ENCODE data around the gene NDFIP1.

NDFIP1 gene

DNA sequence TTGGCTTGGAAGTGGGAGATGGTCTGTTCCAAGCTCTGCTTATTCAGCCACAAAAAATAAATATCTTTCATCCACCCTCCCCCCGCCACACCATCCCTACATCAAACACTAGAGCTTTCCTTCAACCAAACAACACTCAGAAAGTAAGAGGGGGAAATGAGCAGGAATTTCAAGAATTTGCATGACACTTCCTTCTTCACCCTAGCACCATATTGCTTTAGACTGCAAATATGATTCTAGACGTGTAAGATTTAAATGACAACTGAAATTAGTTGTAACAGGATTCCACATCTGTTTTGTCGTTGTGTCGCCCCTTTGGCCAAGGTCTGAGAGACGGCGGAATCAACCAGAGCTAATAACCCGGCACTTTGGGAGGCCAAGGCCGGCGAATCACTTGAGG lies 88.5 kb downstream of the NDFIP1 start:
- H3K27me3 ChIP-seq (replicated peaks; ENCODE audit: control insufficient read depth, insufficient read depth, low read length), result no peaks in the 10 kb centered on the region
- H3K4me3 ChIP-seq (ENCODE audit: low read length), result no peak overlapping the region
- H3K9ac ChIP-seq (ENCODE audit: low read length), result no peak overlapping the region
- no peak for DNase-seq (ENCODE audit: low read depth)
- peaks cover 6% of the 10 kb centered on the region for H3K4me1 ChIP-seq (ENCODE audit: control insufficient read depth, insufficient read depth, low read length)
- H3K36me3 ChIP-seq (ENCODE audit: control insufficient read depth, insufficient read depth, low read length, severe bottlenecking), result no peaks in the 10 kb centered on the region
- no peaks in the 10 kb centered on the region for H3K9me3 ChIP-seq (ENCODE audit: control insufficient read depth, low read length)

DNA sequence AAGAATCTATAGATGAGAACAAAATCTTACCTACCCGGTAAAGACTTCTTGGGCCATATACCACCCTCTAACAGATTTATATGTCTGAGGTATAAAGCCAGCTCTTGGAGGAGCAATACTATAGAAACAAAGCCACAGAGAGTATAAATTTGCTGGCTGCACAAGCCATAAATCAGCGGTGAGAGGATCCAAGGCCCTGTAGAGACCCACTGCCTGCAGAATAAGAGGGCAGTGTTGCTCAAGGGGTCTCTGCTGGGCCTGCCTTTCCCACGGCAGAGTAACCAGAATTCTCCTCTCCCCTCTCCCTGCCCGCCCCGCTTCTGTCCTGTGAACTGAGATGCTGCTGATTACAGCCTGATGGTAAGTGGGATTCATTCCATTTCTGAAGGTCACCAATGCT lies 89.2 kb downstream of the NDFIP1 start:
- Histone ChIP-seq H3K4me1 (ENCODE audit: control insufficient read depth, insufficient read depth, low read length) (peaks cover 5% of the 10 kb centered on the region), H3K27me3 (replicated peaks; ENCODE audit: control insufficient read depth, insufficient read depth, low read length) (no peaks in the 10 kb centered on the region), H3K9ac (ENCODE audit: low read length) (no peak overlapping the region), H3K9me3 (ENCODE audit: control insufficient read depth, low read length) (no peaks in the 10 kb centered on the region), H3K4me3 (ENCODE audit: low read length) (no peak overlapping the region), H3K36me3 (ENCODE audit: control insufficient read depth, insufficient read depth, low read length, severe bottlenecking) (no peaks in the 10 kb centered on the region)
- DNase-seq (ENCODE audit: low read depth), result no peak

DNA sequence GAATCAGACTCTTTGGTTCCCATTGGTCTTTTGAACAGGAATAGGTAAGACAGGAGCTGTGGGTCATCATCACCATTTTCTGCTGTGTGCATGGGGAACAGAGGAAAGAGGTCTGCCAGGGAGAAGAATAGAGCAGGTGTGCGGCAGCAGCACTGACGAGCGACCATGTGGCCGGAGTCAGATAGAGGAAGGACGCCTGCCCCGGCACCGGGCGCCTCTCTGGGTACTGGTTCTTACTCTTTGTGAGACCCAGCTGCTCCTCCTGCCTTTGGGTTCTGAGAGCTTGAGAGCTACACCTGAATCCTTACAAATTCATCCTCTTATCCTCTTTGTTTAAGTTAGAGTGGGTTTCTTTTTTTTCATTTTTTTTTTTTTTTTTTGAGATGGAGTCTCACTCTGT lies 90.8 kb downstream of the NDFIP1 start:
- no peak overlapping the region for H3K9ac ChIP-seq (ENCODE audit: low read length)
- no peaks in the 10 kb centered on the region for H3K4me1 ChIP-seq (ENCODE audit: control insufficient read depth, insufficient read depth, low read length)
- no peaks in the 10 kb centered on the region for H3K9me3 ChIP-seq (ENCODE audit: control insufficient read depth, low read length)
- H3K27me3 ChIP-seq (replicated peaks; ENCODE audit: control insufficient read depth, insufficient read depth, low read length), result peaks cover 10% of the 10 kb centered on the region
- no peak overlapping the region for H3K4me3 ChIP-seq (ENCODE audit: low read length)
- H3K36me3 ChIP-seq (ENCODE audit: control insufficient read depth, insufficient read depth, low read length, severe bottlenecking), result no peaks in the 10 kb centered on the region
- DNase-seq (ENCODE audit: low read depth), result no peak

DNA sequence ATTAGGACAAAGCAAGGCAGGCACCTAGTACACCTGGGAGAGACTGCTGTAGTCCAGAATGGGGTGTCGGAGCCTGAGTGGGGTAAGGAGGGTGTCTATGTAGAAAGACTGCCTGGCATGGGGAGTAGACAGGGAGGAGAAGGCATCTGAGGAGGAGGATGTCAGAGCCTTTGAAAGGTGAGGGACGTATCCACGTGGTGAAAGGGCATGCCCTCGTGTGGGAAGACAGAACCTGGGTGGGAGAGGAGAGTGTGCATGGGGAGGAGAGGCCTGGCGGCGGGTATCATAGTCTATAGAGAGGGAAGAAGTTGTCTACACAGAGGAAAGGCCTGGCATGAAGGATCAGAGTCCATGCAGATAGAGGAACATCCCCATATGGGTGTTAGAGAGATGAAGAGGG lies 91.8 kb downstream of the NDFIP1 start:
- peaks cover 15% of the 10 kb centered on the region for H3K27me3 ChIP-seq (replicated peaks; ENCODE audit: control insufficient read depth, insufficient read depth, low read length)
- no peaks in the 10 kb centered on the region for H3K9me3 ChIP-seq (ENCODE audit: control insufficient read depth, low read length)

DNA sequence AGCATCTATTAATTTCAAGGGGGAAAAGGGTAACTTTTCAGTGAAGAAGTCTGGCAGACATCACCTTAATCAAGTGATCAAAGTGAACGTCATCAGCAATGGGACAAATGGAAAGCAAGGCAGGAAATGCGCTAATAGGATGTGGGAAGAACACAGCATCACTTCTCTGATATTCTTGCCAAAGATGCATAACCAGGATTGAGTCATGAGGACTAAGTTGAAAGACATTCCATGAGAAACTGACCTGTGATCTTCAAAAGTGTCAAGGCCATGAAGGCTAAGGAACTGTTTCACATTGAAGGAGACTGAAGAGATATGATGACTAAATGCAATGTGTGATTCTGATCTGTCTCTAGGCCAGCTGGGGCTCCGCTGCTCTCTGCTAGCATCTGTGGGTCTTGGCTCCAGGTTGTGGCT lies 92.9 kb downstream of the NDFIP1 start:
- Histone ChIP-seq H3K9me3 (ENCODE audit: control insufficient read depth, low read length) (no peaks in the 10 kb centered on the region), H3K36me3 (ENCODE audit: control insufficient read depth, insufficient read depth, low read length, severe bottlenecking) (no peaks in the 10 kb centered on the region), H3K27me3 (replicated peaks; ENCODE audit: control insufficient read depth, insufficient read depth, low read length) (peaks cover 19% of the 10 kb centered on the region), H3K4me1 (ENCODE audit: control insufficient read depth, insufficient read depth, low read length) (no peaks in the 10 kb centered on the region), H3K9ac (ENCODE audit: low read length) (no peak overlapping the region), H3K4me3 (ENCODE audit: low read length) (no peak overlapping the region)
- DNase-seq (ENCODE audit: low read depth), result peak; percentile 19

More for the DNA sequence above, 91.8 kb downstream of the NDFIP1 start:
- H3K9ac ChIP-seq (ENCODE audit: low read length), result no peak overlapping the region
- no peaks in the 10 kb centered on the region for H3K4me1 ChIP-seq (ENCODE audit: control insufficient read depth, insufficient read depth, low read length)
- no peak for DNase-seq (ENCODE audit: low read depth)
- no peak overlapping the region for H3K4me3 ChIP-seq (ENCODE audit: low read length)
- no peaks in the 10 kb centered on the region for H3K36me3 ChIP-seq (ENCODE audit: control insufficient read depth, insufficient read depth, low read length, severe bottlenecking)

DNA sequence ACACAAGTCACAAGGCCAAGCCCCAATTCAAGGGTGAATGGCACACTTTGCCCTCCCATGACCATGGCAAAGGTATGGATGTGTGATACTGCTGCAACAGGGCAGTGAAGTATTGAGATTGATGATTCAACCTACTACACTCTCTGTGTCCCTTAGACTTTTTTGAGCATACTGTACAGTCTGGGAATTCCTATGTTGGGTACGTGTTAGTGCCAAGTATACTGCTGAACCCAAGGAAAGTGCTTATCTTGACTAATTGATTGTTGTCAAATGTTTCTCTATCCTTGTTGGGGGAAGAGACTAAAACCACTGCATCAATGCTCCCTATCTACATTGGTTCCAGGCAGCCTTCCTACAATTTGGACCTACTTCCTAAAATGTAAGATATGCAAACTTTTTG lies 93.7 kb downstream of the NDFIP1 start:
- H3K9me3 ChIP-seq (ENCODE audit: control insufficient read depth, low read length), result no peaks in the 10 kb centered on the region

More for the DNA sequence above, 93.7 kb downstream of the NDFIP1 start:
- H3K4me1 ChIP-seq (ENCODE audit: control insufficient read depth, insufficient read depth, low read length), result no peaks in the 10 kb centered on the region
- no peaks in the 10 kb centered on the region for H3K36me3 ChIP-seq (ENCODE audit: control insufficient read depth, insufficient read depth, low read length, severe bottlenecking)
- no peak for DNase-seq (ENCODE audit: low read depth)
- no peak overlapping the region for H3K9ac ChIP-seq (ENCODE audit: low read length)
- H3K27me3 ChIP-seq (replicated peaks; ENCODE audit: control insufficient read depth, insufficient read depth, low read length), result peaks cover 27% of the 10 kb centered on the region
- H3K4me3 ChIP-seq (ENCODE audit: low read length), result no peak overlapping the region

Data from adipocyte (in vitro differentiated cells).